ENCODE measurements around the gene CBX6.

Gene CBX6

GRCh38 chr22:38828191-38828590, 43.8 kb downstream of the CBX6 start (continued):
- TF ChIP-seq ZFP3 (CRISPR knock-in tag; IDR thresholded peaks at IDR 0.05) = no peak

- ATAC-seq = no peak
- TF ChIP-seq ESRRG (CRISPR knock-in tag; IDR thresholded peaks at IDR 0.05) (no peak), CSDC2 (CRISPR knock-in tag; IDR thresholded peaks at IDR 0.05) (no peak), RARB (CRISPR knock-in tag; IDR thresholded peaks at IDR 0.05) (no peak), ZNF8 (CRISPR knock-in tag; IDR thresholded peaks at IDR 0.05) (no peak)
These were observed 44.5 kb downstream of the CBX6 start for GRCh38 chr22:38827510-38827909.

- TF ChIP-seq ZFP3 (CRISPR knock-in tag; IDR thresholded peaks at IDR 0.05) (no peak), BACH2 (CRISPR knock-in tag; IDR thresholded peaks at IDR 0.05; ENCODE audit: borderline replicate concordance) (no peak), RARB (CRISPR knock-in tag; IDR thresholded peaks at IDR 0.05) (no peak), ARNTL (CRISPR knock-in tag; IDR thresholded peaks at IDR 0.05; ENCODE audit: borderline replicate concordance, low read depth) (no peak), CSDC2 (CRISPR knock-in tag; IDR thresholded peaks at IDR 0.05) (no peak), ZNF70 (CRISPR knock-in tag; IDR thresholded peaks at IDR 0.05) (no peak), CREB5 (CRISPR knock-in tag; IDR thresholded peaks at IDR 0.05; ENCODE audit: low read depth) (no peak), GLIS3 (CRISPR knock-in tag; IDR thresholded peaks at IDR 0.05) (no peak), ZC3H10 (CRISPR knock-in tag; IDR thresholded peaks at IDR 0.05) (no peak), ESRRG (CRISPR knock-in tag; IDR thresholded peaks at IDR 0.05) (no peak), ZFP30 (CRISPR knock-in tag; IDR thresholded peaks at IDR 0.05) (no peak), ISL1 (CRISPR knock-in tag; IDR thresholded peaks at IDR 0.05) (no peak), ZNF565 (CRISPR knock-in tag; conservative IDR thresholded peaks at IDR 0.05; ENCODE audit: low read depth) (no peak), PATZ1 (CRISPR knock-in tag; IDR thresholded peaks at IDR 0.05; ENCODE audit: borderline replicate concordance) (no peak), TOX (CRISPR knock-in tag; IDR thresholded peaks at IDR 0.05; ENCODE audit: borderline replicate concordance) (no peak), PPARA (CRISPR knock-in tag; IDR thresholded peaks at IDR 0.05; ENCODE audit: borderline replicate concordance) (no peak)
- ATAC-seq = no peak
These were observed 45.2 kb downstream of the CBX6 start for GRCh38 chr22:38826801-38827200.

GRCh38 chr22:38826386-38826785, 45.6 kb downstream of the CBX6 start:
- no peak for TF ChIP-seq RARB (CRISPR knock-in tag; IDR thresholded peaks at IDR 0.05)
- ATAC-seq = no peak

GRCh38 chr22:38824585-38824984, 47.4 kb downstream of the CBX6 start:
- ATAC-seq = peak; percentile 92
- TF ChIP-seq ZFP30 (CRISPR knock-in tag; IDR thresholded peaks at IDR 0.05) (no peak), GLIS3 (CRISPR knock-in tag; IDR thresholded peaks at IDR 0.05) (no peak), CSRNP3 (CRISPR knock-in tag; IDR thresholded peaks at IDR 0.05) (no peak), ZNF70 (CRISPR knock-in tag; IDR thresholded peaks at IDR 0.05) (no peak), TCF4 (CRISPR knock-in tag; IDR thresholded peaks at IDR 0.05; ENCODE audit: borderline replicate concordance) (no peak), ZFP3 (CRISPR knock-in tag; IDR thresholded peaks at IDR 0.05) (no peak), PPARA (CRISPR knock-in tag; IDR thresholded peaks at IDR 0.05; ENCODE audit: borderline replicate concordance) (no peak), OSR1 (CRISPR knock-in tag; IDR thresholded peaks at IDR 0.05) (no peak), CSDC2 (CRISPR knock-in tag; IDR thresholded peaks at IDR 0.05) (peak; percentile 60; the same call in 1 of the 2 replicates), POU6F1 (CRISPR knock-in tag; IDR thresholded peaks at IDR 0.05; ENCODE audit: borderline replicate concordance, low read depth) (no peak), ZNF8 (CRISPR knock-in tag; IDR thresholded peaks at IDR 0.05) (no peak), SNAI2 (CRISPR knock-in tag; IDR thresholded peaks at IDR 0.05) (0 out of 2 replicates have a peak, but pooled peaks have one; percentile 27), ESRRG (CRISPR knock-in tag; IDR thresholded peaks at IDR 0.05) (no peak), ARNTL (CRISPR knock-in tag; IDR thresholded peaks at IDR 0.05; ENCODE audit: borderline replicate concordance, low read depth) (no peak), RARB (CRISPR knock-in tag; IDR thresholded peaks at IDR 0.05) (no peak), CREB5 (CRISPR knock-in tag; IDR thresholded peaks at IDR 0.05; ENCODE audit: low read depth) (no peak), TSHZ2 (CRISPR knock-in tag; IDR thresholded peaks at IDR 0.05) (no peak)
